Measurements from ENCODE around the gene AKR1C1. TPM values are rescaled to one million over a fixed set of nuclear protein-coding genes. Genes with fewer than 3 reads are reported as not detected.
"Not testable (repeated sequence)": the region's sequence is repeated elsewhere in the genome, so short reads cannot be mapped to it uniquely, and the experiment has no call there.

The AKR1C1 gene
- total RNA-seq, 4 donors from 2014 or later, result 81.9 to 307 (median 222) TPM

DNA sequence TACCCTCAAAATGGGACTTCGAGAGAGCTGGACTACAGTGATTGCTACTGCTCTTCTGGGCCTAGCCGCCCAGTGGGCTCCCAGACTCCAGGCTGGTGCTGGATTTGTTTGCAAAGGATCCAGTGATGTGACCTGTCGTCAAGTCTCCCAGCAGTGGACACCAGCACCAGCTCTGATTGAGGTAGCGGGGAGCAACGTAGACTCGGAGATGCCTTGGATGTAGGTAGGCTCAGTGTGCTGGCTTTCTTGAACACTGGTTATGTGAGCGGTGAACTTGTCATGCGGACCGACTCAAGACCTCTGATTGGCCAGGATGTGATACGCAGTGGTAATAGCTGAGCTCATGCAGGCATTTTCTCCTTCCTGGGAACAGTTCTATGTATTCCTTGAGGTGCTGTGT, 21.0 kb downstream of the AKR1C1 start:
- H3K4me1 ChIP-seq, result peaks cover 0 to 25% (median 8%) of the 10 kb centered on the region in 3 donors
- TF ChIP-seq POLR2AphosphoS5 (IDR thresholded peaks at IDR 0.05), result no peak
- no peak for TF ChIP-seq EP300 (IDR thresholded peaks at IDR 0.05)
- TF ChIP-seq CTCF (IDR thresholded peaks at IDR 0.05), result no peak
- TF ChIP-seq POLR2A (IDR thresholded peaks at IDR 0.05), result no peak
- no peaks in the 10 kb centered on the region for H3K36me3 ChIP-seq
- H3K9me3 ChIP-seq, result no peaks in the 10 kb centered on the region
- 94 to 100% methylated on average over 2 to 6 of the region's 10 CpGs for WGBS, 2 donors (ENCODE audit: low coverage in 1 of 2)
- no peak overlapping the region for H3K4me3 ChIP-seq
- no peaks in the 10 kb centered on the region for H3K27me3 ChIP-seq
- no peak for ATAC-seq
- no peak overlapping the region for H3K27ac ChIP-seq

DNA sequence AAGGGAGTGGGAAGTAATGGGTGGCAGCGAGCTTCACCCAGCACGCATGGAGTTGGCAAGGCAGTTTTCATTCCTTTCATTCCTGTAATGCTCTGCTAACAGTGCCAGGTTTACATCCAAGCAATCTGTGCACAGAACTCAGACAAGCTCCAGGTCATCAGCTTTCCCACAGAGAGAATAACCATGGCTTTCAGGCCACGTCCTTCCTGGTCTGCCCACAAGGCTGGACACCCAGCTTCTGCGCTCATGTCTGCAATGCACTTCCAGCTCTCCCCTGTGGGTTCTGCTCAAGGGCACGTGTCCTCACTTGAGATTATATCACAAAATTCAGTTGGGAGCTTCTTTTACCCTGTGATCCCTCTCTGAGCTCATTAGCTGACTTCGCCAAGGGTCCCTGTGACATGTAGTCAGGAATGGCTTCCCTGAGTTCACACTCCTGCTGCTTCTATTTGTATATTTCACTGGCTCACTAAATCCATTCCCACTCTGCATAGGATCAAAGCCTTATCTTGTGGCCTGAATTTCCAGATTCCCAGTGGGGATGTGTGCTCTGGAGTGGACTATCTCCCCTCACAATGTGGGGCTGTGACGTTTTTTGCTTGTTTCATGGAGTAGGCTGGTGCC, 21.9 kb downstream of the AKR1C1 start:
- H3K9me3 ChIP-seq, result no peaks in the 10 kb centered on the region
- no peak for TF ChIP-seq POLR2A (IDR thresholded peaks at IDR 0.05)
- peak; percentile 36 for TF ChIP-seq POLR2AphosphoS5 (IDR thresholded peaks at IDR 0.05)
- TF ChIP-seq EP300 (IDR thresholded peaks at IDR 0.05), result no peak
- WGBS, 2 donors (ENCODE audit: low coverage in 1 of 2), result 48 to 49% methylated on average over 4 to 7 of the region's 7 CpGs
- H3K36me3 ChIP-seq, result no peaks in the 10 kb centered on the region
- peaks cover 0 to 25% (median 8%) of the 10 kb centered on the region in 3 donors for H3K4me1 ChIP-seq
- H3K4me3 ChIP-seq, result no peak overlapping the region
- H3K27ac ChIP-seq, result peak overlapping the region in 3 of 4 donors; percentile 30 to 51 (median 46)
- ATAC-seq, result peak; percentile 60
- no peaks in the 10 kb centered on the region for H3K27me3 ChIP-seq

DNA sequence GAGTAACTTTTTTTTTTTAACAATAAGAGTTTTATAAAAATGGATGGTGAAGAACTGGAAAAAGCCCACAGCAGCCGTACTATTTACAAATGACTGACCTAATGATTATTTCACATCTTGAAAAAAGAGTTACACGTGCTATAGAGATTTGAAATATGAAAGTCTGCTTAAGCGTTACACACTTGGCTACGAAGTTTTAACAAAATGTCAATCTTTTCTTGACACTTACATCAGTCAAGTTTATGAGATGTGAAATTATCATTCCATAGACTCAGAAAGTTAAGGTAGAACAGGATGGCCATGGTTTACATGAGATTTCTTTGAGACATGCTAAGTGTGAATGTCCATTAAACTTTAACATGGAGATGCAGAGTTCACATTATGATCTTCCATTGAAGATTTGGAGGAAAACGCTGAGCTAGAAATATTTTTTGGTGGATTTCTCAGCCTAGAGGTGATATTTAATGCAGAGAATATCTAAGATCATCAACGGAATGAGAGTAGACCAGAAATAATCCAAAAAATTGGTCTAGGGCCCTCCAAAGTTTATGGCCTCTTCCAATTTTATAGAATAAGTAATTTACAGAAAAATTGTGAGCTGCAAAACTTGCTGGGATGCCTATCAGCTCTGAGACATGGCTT, 24.9 kb downstream of the AKR1C1 start:
- H3K4me3 ChIP-seq, H3K27me3 ChIP-seq, H3K9me3 ChIP-seq, H3K27ac ChIP-seq, ATAC-seq, H3K36me3 ChIP-seq: not testable (repeated sequence)
- WGBS, 2 donors (ENCODE audit: low coverage in 1 of 2), result 92 to 97% methylated on average over 6 of the region's 6 CpGs
- peaks cover 0 to 12% (median 8%) of the 10 kb centered on the region in 3 donors for H3K4me1 ChIP-seq

- Histone ChIP-seq H3K27ac (no peak overlapping the region), H3K9me3 (no peaks in the 10 kb centered on the region), H3K4me1 (peaks cover 0 to 4% (median 3%) of the 10 kb centered on the region in 3 donors), H3K27me3 (no peaks in the 10 kb centered on the region), H3K4me3 (no peak overlapping the region), H3K36me3 (peaks cover 0 to 4% of the 10 kb centered on the region in 2 donors)
- 92 to 100% methylated on average over 2 of the region's 2 CpGs for WGBS, 2 donors (ENCODE audit: low coverage in 1 of 2)
- TF ChIP-seq POLR2A (IDR thresholded peaks at IDR 0.05) (no peak), POLR2AphosphoS5 (IDR thresholded peaks at IDR 0.05) (no peak), EP300 (IDR thresholded peaks at IDR 0.05) (no peak), CTCF (IDR thresholded peaks at IDR 0.05) (no peak)
- no peak for ATAC-seq
Measured at GRCh38 chr10:4990217-4990616, 27.0 kb downstream of the AKR1C1 start.

DNA sequence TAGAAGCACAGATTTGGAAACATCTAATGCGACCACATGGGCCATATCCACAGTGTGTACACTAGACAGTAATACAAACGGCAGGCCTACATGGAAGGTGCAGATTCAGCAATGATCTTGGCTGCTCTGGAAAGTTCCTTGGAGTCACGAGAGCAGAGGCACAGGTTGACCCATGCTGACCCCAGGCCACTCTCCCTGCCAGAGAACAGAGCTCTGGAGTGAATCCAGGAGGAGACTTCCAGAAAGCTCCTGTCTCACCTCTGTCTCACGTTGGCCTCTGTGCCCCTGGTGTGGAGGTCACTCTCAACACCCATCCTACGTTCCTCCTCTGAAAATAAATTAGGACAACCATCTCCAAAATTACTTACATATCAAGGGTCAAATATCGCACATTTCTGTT, 28.2 kb downstream of the AKR1C1 start:
- not testable (repeated sequence) for H3K27me3 ChIP-seq, H3K36me3 ChIP-seq, H3K9me3 ChIP-seq, ATAC-seq, H3K27ac ChIP-seq, H3K4me3 ChIP-seq, H3K4me1 ChIP-seq
- WGBS, 2 donors (ENCODE audit: low coverage in 1 of 2), result 93% methylated on average over 2 of the region's 6 CpGs; no CpG with 5 or more reads in 1 of the 2 donors

DNA sequence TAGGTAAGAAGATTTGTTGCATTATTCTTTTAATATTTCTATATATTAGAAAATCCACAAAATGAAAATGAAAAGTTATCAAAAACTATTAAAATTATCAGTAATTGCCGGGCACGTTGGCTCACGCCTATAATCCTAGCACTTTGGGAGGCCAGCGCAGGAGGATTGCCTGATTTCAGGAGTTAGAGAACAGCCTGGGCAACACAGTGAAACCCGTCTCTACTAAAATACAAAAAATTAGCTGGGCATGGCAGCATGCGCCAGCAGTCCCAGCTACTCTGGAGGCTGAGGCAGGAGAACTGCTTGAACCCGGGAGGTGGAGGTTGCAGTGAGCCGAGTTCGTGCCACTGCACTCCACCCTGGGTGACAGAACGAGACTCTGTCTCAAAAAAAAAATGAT, 29.3 kb downstream of the AKR1C1 start:
- not testable (repeated sequence) for ATAC-seq, H3K27ac ChIP-seq, H3K4me1 ChIP-seq, H3K9me3 ChIP-seq, H3K36me3 ChIP-seq, H3K27me3 ChIP-seq, H3K4me3 ChIP-seq
- WGBS, 2 donors (ENCODE audit: low coverage in 1 of 2), result 85 to 97% methylated on average over 4 to 7 of the region's 10 CpGs

GRCh38 chr10:4994260-4994659, 31.0 kb downstream of the AKR1C1 start:
- H3K4me3 ChIP-seq, ATAC-seq, H3K27ac ChIP-seq, H3K27me3 ChIP-seq, H3K4me1 ChIP-seq, H3K9me3 ChIP-seq: not testable (repeated sequence)
- H3K36me3 ChIP-seq, result peaks cover 0 to 13% of the 10 kb centered on the region in 2 donors
